Left lobe of liver (tissue), 2 donors: ENCODE data around the gene HORMAD1. TPM values are rescaled to one million over a fixed set of nuclear protein-coding genes. Genes with fewer than 3 reads are reported as not detected.
"Not testable (repeated sequence)": the region's sequence is repeated elsewhere in the genome, so short reads cannot be mapped to it uniquely, and the experiment has no call there.

Source experiments
- ATAC-seq: fragments of 200-7000 bp; cut with Tn5 transposase; one replicate; pipeline ENCODE4 v1.9.1; 2020; ENCODE audit warnings: mild to moderate bottlenecking, moderate library complexity
- DNase-seq: peaks from one replicate; pipeline ENCODE4 v3.0.0-alpha.2; 2020; ENCODE audit warnings: low spot score
- total RNA-seq: library from RNA; stranded (reverse); gene quantifications from one replicate; pipeline ENCODE4 v1.2.1, GENCODE V29; 2021
- donor health status: DM: no; HTN: no; CAD: no; lungs with moderate emphysema.
- donor health status: DM: no; HTN: yes; CAD: no.

The HORMAD1 gene
- total RNA-seq, 1 donor from 2014 or later, result 0.13 TPM

DNA sequence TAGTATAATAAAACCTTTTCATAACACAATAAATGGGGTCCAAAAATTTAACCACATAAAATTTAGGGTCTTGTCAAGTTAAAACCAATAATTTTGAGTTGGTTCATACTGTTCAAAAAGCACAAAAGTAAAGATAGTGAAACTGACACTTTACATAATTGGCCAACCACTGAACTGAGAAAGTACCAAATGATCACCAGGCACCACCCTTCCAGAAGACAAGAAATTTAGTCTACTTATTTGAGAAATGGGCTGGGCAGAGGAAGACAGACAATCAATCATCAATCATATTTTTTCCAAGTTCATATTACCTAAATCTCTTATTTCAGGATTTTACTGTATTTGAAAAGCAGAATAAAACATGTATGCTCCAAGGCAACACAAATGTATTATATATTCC, 17.3 kb downstream of the HORMAD1 start:
- ATAC-seq (no peak), DNase-seq (no peak)

DNA sequence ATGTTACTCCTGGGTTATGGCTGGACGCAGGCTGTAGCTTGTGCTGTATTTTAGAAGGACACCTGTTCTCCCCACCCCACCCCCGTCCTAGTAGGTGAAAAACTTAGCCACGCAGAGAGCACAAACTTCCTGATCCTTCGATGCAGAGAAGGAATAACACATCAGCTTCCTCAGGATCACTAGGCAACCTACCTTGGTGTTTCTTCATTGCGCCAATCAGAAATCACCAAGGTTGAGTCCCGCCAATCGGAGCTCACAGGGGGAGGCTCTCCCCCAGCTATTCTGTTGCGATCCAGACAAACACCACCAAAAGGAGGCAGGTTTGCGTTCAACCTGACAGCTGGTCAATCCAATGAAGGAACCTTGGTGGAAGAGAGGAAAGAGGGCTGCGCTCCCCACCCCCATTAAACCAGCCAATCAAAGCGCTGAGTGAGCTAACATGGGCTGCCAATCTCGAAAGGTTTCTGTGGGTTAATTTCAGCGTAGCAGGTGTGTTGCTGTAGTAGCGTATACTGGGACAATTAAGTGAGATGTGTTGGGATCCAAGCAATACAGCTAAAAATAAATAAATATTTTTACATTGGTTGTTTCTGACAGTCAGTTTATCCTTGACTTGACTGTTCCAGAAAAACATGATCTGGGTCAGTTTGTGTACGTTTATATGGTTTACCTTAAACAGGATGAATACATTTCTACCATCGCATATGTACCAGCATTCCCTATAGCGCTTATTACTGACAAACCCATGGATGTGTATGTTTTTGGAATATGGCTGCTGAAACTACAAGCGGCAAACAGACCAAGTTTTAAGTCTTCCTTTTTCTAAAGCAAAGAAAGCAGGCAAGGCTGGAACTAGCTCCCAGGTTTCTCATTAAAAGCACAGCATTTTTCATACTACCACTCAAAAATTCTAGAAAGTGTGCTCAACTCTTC, 23.4 kb downstream of the HORMAD1 start, which contains the start of gene GOLPH3L:
TSS of gene GOLPH3L (minus strand) at position 160 of the 933 bp plus-strand sequence. CDS start 2,316 bp downstream, outside the sequence.
- DNase-seq, result peak; percentile 96
- peak; percentile 99 for ATAC-seq

- ATAC-seq, result peak; percentile 24
- no peak for DNase-seq
These were observed 24.1 kb downstream of the HORMAD1 start for GRCh38 chr1:150696590-150696989.

GRCh38 chr1:150696162-150696561, 24.5 kb downstream of the HORMAD1 start:
- ATAC-seq (no peak), DNase-seq (no peak)

- ATAC-seq, result no peak
- no peak for DNase-seq
These were observed 25.1 kb downstream of the HORMAD1 start for GRCh38 chr1:150695561-150695960.

- DNase-seq (no peak), ATAC-seq (no peak)
These were observed 28.0 kb downstream of the HORMAD1 start for GRCh38 chr1:150692720-150693119.

DNA sequence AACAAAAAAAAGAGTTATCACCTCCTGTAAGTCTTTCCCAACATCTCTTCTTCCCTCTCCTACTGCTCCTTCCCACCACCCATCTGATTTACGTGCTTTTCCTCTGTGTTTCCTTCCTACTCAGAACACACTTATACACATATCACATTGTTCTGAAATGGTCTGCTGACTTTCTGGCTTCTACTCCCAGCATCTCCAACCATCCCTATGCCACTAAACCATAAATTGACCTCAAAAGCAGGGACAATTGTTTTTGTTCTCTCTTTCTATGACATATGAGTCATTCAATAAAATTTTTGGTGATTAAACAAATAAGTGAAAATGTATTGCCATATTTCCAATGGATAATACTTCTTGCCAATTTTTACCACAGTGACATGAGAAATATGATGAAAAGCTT, 31.9 kb downstream of the HORMAD1 start:
- no peak for DNase-seq
- ATAC-seq, result no peak

DNA sequence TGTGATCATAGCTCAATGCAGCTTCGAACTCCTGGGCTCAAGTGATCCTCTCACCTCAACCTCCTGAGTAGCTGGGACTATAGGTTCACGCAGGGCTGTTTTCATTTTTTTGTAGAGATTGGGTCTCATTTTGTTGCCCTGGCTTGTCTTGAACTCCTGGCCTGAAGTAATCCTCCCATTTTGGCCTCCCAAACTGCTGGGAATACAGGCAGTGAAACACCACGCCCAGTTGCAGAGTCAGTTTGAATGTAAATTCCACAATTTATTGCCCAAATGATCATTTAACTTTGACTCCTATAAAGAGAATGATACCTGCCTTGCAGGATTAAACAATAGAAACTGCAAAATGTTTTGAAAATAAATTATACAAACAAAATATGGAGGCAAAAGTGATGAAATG, 34.4 kb downstream of the HORMAD1 start:
- no peak for DNase-seq
- ATAC-seq, result no peak

- ATAC-seq (no peak), DNase-seq (no peak)
These were observed 36.8 kb downstream of the HORMAD1 start for GRCh38 chr1:150683914-150684313.

GRCh38 chr1:150678988-150679387, 41.7 kb downstream of the HORMAD1 start:
- ATAC-seq, result no peak
- no peak for DNase-seq

- DNase-seq (no peak), ATAC-seq (no peak)
These were observed 45.8 kb downstream of the HORMAD1 start for GRCh38 chr1:150674881-150675280.

DNA sequence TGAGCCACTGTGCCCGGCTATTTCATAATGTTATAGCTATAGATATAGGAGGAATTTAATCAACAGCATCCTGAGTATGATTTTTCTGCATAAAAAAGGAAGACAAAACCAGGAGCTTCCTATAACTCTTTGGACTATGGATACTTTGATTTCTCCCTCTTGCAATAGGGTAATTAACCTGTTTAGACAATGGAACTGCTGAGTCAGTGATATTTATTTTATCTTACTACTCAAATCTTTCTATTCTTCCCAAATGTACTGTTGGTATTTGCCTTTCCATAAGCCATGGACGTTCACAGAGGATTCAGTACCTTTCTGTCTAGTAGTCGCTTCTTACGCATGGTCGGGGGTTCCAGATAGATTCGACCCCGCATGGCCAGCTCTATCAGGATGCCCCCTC, 57.4 kb downstream of the HORMAD1 start:
- DNase-seq (no peak), ATAC-seq (no peak)

- DNase-seq, result no peak
- ATAC-seq, result peak; percentile 49
These were observed 57.9 kb downstream of the HORMAD1 start for GRCh38 chr1:150662811-150663210.

DNA sequence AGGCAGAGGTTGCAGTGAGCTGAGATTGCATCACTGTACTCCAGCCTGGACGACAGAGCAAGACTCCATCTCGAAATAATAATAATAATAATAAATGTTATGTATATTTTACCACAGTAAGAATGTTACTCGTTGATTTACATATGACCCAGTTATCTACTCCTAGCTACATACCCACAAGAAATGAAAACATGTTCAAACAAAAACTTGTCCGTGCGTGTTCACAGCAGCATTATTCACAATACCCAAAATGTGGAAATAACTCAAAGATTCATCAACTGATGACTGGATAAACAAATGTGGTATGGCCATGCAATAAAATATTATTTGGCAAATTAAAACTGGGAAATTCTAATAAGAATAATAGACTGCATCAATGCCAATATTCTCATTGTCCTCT, 59.5 kb downstream of the HORMAD1 start:
- no peak for DNase-seq
- ATAC-seq, result no peak

GRCh38 chr1:150660584-150660983, 60.1 kb downstream of the HORMAD1 start:
- ATAC-seq, result no peak
- DNase-seq, result no peak

- not testable (repeated sequence) for DNase-seq, ATAC-seq
These were observed 63.6 kb downstream of the HORMAD1 start for GRCh38 chr1:150657064-150657463.

DNA sequence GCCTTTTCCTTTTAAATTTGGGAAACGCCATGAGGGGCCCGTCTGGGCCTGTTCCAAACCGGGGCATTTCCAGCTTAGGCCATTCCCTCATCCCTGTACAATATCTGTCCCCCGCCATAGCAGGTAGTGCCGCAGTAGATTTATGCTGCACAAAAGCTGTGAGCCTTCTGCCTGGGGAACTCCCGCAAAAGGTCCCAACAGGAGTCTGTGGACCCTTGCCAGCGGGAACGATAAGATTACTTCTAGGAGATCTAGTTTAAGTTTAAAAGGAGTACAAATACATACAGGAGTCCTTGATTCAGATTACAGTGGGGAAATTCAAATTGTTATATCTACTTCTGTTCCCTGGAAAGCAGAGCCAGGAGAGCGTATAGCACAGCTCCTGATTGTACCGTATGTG, 66.1 kb downstream of the HORMAD1 start:
- not testable (repeated sequence) for ATAC-seq, DNase-seq

- no peak for DNase-seq
- ATAC-seq, result peak; percentile 19
These were observed 70.5 kb downstream of the HORMAD1 start for GRCh38 chr1:150650193-150650592.

DNA sequence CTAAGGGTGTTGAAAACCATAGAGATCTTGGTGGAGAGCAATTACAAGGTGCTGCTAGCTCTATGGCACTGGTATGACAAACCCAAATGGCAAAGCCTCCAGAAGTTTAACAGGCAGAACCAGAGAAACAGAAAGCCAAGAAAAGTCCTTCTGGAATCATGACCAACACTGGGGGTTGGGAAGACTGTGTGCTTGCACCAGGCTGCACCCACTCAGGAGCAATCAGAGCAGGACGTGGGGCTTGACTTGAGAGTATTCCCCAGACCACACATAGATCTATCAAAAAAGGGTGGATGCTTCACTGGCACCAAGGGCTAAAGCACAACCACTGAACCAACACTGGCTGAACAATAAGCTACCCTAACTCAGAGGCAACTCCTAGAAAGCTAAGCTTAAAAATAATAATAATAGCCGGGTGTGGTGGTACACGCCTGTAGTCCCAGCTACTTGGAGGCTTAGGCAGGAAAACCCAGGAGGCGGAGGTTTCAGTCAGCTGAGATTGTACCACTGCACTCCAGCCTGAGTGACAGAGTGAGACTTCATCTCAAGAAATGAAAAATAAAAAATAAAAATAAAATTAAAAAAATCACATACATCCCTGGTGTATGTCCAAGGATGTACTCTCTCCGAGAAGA, 71.1 kb downstream of the HORMAD1 start:
- ATAC-seq, result no peak
- no peak for DNase-seq
